ENCODE measurements around the gene PGPEP1.
"Not testable (repeated sequence)": the region's sequence is repeated elsewhere in the genome, so short reads cannot be mapped to it uniquely, and the experiment has no call there.

Gene PGPEP1

DNA sequence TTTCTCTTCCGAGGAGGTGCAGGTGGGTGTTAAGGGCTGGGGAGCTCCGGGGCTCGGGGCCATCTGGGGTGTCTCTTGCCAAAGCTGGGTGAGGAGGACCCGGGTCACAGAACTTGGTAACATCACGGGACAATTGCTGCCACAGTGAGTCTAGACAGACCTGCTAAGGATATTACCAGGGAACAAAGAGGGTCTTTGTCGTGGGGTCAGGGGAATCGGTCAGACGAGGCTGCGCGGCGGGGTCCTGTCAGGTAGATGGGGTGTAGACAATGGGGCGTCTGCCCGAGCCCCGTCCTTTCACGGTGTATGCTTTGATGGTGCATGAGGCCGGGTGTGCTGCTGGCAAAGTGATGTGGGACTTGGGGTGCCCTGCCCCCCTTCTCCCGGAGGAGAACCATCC lies 7.8 kb downstream of the PGPEP1 start:
- no peaks in the 10 kb centered on the region for H3K9me3 Mint-ChIP-seq
- H3K27ac Mint-ChIP-seq: no peak overlapping the region
- peaks cover 15% of the 10 kb centered on the region for H3K4me1 Mint-ChIP-seq
- no peak overlapping the region for H3K4me3 Mint-ChIP-seq
- TF ChIP-seq, protein P1, sequence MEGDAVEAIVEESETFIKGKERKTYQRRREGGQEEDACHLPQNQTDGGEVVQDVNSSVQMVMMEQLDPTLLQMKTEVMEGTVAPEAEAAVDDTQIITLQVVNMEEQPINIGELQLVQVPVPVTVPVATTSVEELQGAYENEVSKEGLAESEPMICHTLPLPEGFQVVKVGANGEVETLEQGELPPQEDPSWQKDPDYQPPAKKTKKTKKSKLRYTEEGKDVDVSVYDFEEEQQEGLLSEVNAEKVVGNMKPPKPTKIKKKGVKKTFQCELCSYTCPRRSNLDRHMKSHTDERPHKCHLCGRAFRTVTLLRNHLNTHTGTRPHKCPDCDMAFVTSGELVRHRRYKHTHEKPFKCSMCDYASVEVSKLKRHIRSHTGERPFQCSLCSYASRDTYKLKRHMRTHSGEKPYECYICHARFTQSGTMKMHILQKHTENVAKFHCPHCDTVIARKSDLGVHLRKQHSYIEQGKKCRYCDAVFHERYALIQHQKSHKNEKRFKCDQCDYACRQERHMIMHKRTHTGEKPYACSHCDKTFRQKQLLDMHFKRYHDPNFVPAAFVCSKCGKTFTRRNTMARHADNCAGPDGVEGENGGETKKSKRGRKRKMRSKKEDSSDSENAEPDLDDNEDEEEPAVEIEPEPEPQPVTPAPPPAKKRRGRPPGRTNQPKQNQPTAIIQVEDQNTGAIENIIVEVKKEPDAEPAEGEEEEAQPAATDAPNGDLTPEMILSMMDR (IDR thresholded peaks at IDR 0.05; ENCODE audit: unreplicated experiment in 3 of 3): no peak
- H3K27me3 Mint-ChIP-seq (ENCODE audit: low read depth): no peaks in the 10 kb centered on the region
- H3K36me3 Mint-ChIP-seq (ENCODE audit: low read depth): peaks cover 11% of the 10 kb centered on the region

DNA sequence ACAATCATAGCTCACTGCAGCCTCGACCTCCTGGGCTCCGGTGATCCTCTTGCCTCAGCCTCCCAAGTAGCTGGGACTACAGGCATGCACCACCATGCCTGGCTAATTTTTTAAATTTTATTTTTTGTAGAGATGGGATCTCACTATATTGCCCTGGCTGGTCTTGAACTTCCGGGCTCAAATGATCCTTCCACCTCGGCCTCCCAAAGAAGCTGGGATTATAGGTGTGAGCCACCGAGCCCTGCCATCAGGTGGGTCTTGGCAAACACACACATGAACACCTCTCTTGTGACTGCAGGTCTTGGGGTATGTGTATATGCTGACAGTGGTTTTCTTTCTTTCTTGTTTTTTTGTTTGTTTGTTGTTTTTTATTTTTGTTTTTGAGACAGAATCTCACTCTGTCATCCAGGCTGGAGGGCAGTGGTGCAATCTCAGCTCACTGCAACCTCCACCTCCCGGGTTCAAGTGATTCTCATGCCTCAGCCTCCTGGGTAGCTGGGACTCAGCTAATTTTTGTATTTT lies 8.5 kb downstream of the PGPEP1 start:
- H3K27ac Mint-ChIP-seq; H3K27me3 Mint-ChIP-seq (ENCODE audit: low read depth); H3K9me3 Mint-ChIP-seq; H3K4me3 Mint-ChIP-seq; H3K36me3 Mint-ChIP-seq (ENCODE audit: low read depth): not testable (repeated sequence)
- H3K4me1 Mint-ChIP-seq: peaks cover 13% of the 10 kb centered on the region

DNA sequence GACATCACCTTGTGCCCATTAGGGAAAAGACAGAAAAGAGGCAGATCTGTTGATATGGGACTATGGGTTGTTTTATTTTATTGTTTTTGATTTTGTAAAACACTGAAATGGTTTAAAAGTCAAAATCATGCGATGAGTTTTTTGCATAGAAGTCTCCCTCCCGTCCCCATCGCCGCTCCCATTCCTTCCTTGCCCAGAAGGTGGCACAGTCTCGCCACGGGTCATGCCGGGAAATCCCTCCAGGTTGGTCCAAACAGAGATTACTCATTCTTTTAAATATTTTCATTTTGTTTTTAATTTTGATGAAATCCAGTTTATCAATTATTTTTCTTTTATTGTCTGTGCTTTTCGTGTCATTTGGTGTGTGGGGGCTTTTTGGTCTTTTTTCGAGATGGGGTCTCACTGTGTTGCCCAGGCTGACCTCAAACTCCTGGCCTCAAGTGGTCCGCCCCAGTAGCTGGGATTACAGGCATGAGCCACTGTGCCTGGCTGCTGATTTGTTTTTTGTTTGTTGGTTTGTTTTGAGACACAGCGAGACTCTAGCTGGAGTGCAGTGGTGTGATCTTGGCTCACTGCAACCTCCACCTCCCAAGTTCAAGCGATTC lies 9.2 kb downstream of the PGPEP1 start:
- Mint-ChIP-seq H3K27ac (no peak overlapping the region), H3K27me3 (ENCODE audit: low read depth) (no peaks in the 10 kb centered on the region), H3K4me1 (peaks cover 6% of the 10 kb centered on the region), H3K9me3 (no peaks in the 10 kb centered on the region), H3K36me3 (ENCODE audit: low read depth) (peaks cover 7% of the 10 kb centered on the region), H3K4me3 (no peak overlapping the region)
- TF ChIP-seq, protein P1 (IDR thresholded peaks at IDR 0.05; ENCODE audit: unreplicated experiment in 3 of 3): peak; percentile 69 to 80 (median 73)

DNA sequence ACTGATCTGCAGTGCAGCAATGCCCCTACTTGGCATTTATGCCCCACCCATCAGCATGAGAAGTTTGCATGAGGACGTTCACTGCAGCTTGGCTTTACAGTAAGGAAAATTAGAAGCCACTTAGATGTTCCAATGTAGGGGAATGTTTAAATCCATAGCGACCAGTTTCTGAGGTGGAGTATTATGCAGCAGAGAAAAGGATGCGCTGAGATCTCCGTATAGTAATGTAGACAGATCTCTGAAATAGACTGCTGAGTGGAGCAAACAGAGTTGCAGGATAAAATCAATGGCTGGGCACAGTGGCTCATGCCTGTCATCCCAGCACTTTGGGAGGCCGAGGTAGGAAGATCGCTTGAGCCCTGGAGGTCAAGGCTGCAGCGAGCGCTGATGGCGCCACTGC lies 10.1 kb downstream of the PGPEP1 start:
- Mint-ChIP-seq H3K27me3 (ENCODE audit: low read depth) (no peaks in the 10 kb centered on the region), H3K9me3 (no peaks in the 10 kb centered on the region), H3K4me1 (peaks cover 6% of the 10 kb centered on the region), H3K27ac (no peak overlapping the region), H3K4me3 (no peak overlapping the region), H3K36me3 (ENCODE audit: low read depth) (peaks cover 8% of the 10 kb centered on the region)
- TF ChIP-seq, protein P1 (IDR thresholded peaks at IDR 0.05; ENCODE audit: unreplicated experiment in 3 of 3): no peak

DNA sequence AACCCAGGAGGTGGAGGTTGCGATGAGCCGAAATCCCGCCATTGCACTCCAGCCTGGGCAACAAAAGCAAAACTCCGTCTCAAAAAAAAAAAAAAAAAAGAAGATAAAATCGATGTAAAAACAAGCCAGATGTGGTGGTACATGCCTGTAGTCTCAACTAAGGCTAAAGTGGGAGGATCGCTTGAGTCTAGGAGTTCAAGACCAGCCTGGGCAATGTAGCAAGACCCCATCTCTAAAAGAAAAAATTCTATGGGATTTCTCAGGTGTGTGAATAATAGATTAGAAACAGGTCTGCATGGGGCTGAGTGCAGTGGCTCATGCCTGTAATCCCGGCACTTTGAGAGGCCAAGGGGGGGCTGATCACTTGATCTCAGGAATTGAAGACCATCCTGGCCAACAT lies 11.1 kb downstream of the PGPEP1 start:
- no peak overlapping the region for H3K4me3 Mint-ChIP-seq
- TF ChIP-seq, protein P1 (IDR thresholded peaks at IDR 0.05; ENCODE audit: unreplicated experiment in 3 of 3): no peak
- peaks cover 11% of the 10 kb centered on the region for H3K36me3 Mint-ChIP-seq (ENCODE audit: low read depth)
- peaks cover under 1% of the 10 kb centered on the region for H3K4me1 Mint-ChIP-seq
- H3K27ac Mint-ChIP-seq: no peak overlapping the region
- H3K9me3 Mint-ChIP-seq: no peaks in the 10 kb centered on the region
- no peaks in the 10 kb centered on the region for H3K27me3 Mint-ChIP-seq (ENCODE audit: low read depth)

DNA sequence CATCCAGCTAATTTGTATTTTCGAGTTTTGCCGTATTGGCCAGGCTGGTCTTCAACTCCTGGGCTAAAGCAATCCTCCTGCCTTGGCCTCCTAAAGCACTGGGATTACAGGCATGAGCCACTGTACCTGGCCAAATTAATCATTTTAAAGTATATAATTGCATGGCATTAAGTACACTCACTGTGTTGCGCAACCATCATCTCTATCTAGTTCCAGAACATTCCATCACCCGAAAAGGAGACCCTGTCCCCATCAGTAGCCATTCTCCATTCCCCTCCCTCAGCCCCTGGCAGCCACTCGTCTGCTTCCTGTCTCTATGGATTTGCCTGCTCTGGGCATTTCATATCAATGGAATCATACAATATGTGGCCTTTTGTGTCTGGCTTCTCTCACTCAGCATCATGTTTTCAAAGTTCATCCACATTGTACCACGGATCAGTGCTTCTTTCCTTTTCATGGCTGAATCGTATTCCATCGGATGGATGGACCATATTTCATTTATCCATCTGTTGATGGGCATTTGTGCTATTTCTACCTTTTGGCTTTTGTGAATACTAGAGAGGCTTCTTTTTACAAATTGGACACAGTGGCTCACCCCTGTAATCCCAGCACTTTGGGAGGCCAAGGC lies 13.1 kb downstream of the PGPEP1 start:
- peaks cover 25% of the 10 kb centered on the region for H3K36me3 Mint-ChIP-seq (ENCODE audit: low read depth)
- no peak overlapping the region for H3K4me3 Mint-ChIP-seq
- TF ChIP-seq, protein P1 (IDR thresholded peaks at IDR 0.05; ENCODE audit: unreplicated experiment in 3 of 3): no peak
- no peaks in the 10 kb centered on the region for H3K27me3 Mint-ChIP-seq (ENCODE audit: low read depth)
- H3K9me3 Mint-ChIP-seq: peaks cover 5% of the 10 kb centered on the region
- no peaks in the 10 kb centered on the region for H3K4me1 Mint-ChIP-seq
- H3K27ac Mint-ChIP-seq: peak overlapping the region in 1 of 3 experiments; percentile 44

DNA sequence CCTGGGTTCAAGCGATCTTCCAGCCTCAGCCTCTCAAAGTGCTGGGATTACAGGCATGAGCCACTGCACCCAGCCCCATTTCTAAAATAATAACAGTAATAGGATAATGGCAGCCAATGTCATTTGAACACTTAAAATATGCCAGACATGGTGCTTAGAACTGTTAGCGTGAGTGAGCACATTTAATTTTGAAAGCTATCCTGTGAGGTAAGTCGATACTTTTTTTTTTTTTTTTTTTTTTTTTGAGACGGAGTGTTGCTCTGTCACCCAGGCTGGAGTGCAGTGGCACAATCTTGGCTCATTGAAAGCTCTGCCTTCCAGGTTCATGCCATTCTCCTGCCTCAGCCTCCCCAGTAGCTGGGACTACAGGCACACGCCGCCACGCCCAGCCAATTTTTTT lies 14.3 kb downstream of the PGPEP1 start:
- peaks cover 36% of the 10 kb centered on the region for H3K36me3 Mint-ChIP-seq (ENCODE audit: low read depth)
- not testable (repeated sequence) for H3K4me3 Mint-ChIP-seq; H3K27me3 Mint-ChIP-seq (ENCODE audit: low read depth); H3K27ac Mint-ChIP-seq; H3K9me3 Mint-ChIP-seq; H3K4me1 Mint-ChIP-seq
